Ascending aorta (tissue), 2 donors: Measurements from ENCODE around the gene SUPT3H. TPM values are rescaled to one million over a fixed set of nuclear protein-coding genes. Genes with fewer than 3 reads are reported as not detected.

Experiments
- DNase-seq, 2 donors: peaks; one replicate each; pipeline ENCODE4 v3.0.0-alpha.2; 2019; ENCODE audit warnings: low spot score in 2 of 2
- H3K27ac ChIP-seq, 2 donors: fragments of 200-600 bp; sonication (generic); one replicate each; pipeline ENCODE4 v1.5.1; 2016 to 2017; ENCODE audit warnings: mild to moderate bottlenecking in 1 of 2
- H3K27me3 ChIP-seq: fragments of 200-600 bp; sonication (generic); one replicate; pipeline ENCODE4 v1.5.1; 2017
- H3K36me3 ChIP-seq, 2 donors: fragments of 200-600 bp; sonication (generic); one replicate each; pipeline ENCODE4 v1.5.1; 2016
- H3K4me1 ChIP-seq, 2 donors: fragments of 200-600 bp; sonication (generic); one replicate each; pipeline ENCODE4 v1.5.1; 2016 to 2017; ENCODE audit warnings: mild to moderate bottlenecking in 1 of 2
- H3K4me3 ChIP-seq, 2 donors: fragments of 200-600 bp; sonication (generic); one replicate each; pipeline ENCODE4 v1.5.1; 2016 to 2017; ENCODE audit warnings: mild to moderate bottlenecking in 1 of 2
- H3K9me3 ChIP-seq, 2 donors: fragments of 200-600 bp; sonication (generic); one replicate each; pipeline ENCODE4 v1.5.1; 2016
- CTCF ChIP-seq, 3 experiments: fragments of 200-600 bp in 2 of 3; fragments of 450-650 bp in 1 of 3; sonication (generic) in 2 of 3; IDR thresholded peaks; one replicate each; pipeline ENCODE4 v1.5.1; 2016 to 2019; ENCODE audit warnings: antibody characterized with exemption in 3 of 3, mild to moderate bottlenecking in 1 of 3, moderate library complexity in 1 of 3
- intact Hi-C: fragments of 100-400 bp; cut with DNase I; formaldehyde crosslinking; loops from one replicate; pipeline ENCODE4 v1.15.1; 2023
- total RNA-seq: library from RNA; depleted of rRNA; stranded (reverse); fragments of >200 nt; gene quantifications from one replicate; pipeline ENCODE4 v1.1.0, GENCODE V29; 2016

The SUPT3H gene
- total RNA-seq, 1 donor from 2014 or later: not detected

- Histone ChIP-seq H3K27me3 (no peaks in the 10 kb centered on the region), H3K9me3 (no peaks in the 10 kb centered on the region), H3K4me1 (no peaks in the 10 kb centered on the region), H3K27ac (no peak overlapping the region), H3K4me3 (no peak overlapping the region), H3K36me3 (no peaks in the 10 kb centered on the region)
- intact Hi-C loops: no loop called here
- no peak for DNase-seq
- TF ChIP-seq CTCF (IDR thresholded peaks at IDR 0.05): no peak
Observed at GRCh38 chr6:44779130-44779826, 598.5 kb downstream of the SUPT3H start.

Other genes with a start within 250 kb of the SUPT3H start
- gene RUNX2, start 49.6 kb downstream of the SUPT3H start, total RNA-seq: 0.21 TPM